HG03060 (cell line): ENCODE results near the gene CABLES1.

ENCODE experiments used
- ATAC-seq: cut with Tn5 transposase; IDR thresholded peaks from one replicate; pipeline ENCODE4 v1.9.1; 2021; ENCODE audit warnings: low read depth, moderate number of reproducible peaks; ENCODE audit not compliant: unreplicated experiment

Gene CABLES1

DNA sequence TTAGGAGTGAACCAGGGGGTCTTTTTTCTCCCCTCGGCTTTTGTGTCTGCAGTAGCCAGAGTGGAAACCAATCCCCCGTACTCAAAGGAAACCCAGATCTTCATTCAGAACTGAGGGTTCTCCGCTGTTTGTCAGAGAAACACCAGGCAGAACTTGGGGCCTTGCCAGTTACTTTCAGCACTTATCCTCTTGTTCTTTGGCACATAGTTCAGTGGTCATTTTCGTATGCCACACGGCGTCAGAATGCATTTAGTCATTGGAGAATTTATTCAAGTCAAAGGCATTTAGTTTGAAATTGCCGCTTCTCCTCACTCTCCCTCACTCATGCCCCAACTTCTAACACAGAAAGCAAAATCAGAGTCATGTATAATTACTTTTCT, 102.9 kb downstream of the CABLES1 start:
- no peak for ATAC-seq

GRCh38 chr18:23238651-23239349, 103.5 kb downstream of the CABLES1 start:
- ATAC-seq = no peak

DNA sequence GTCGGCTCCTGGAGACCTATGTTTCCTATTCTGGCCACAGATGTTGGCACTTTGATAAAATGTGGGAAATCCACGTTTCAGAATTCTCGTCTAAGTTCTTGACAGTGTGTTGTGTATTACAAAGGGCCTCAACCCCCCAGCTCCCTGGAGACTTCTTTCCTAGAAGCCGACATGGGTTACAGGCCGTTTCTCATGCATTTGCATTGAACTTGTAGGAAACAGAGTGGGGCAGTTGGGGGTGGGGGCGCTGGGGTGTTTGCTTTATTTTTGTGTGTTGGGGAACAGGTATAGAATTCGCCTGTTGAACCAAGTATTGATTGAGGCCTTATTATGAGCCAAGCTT, 104.0 kb downstream of the CABLES1 start:
- no peak for ATAC-seq

- no peak for ATAC-seq
Measured at GRCh38 chr18:23239885-23240608, 104.8 kb downstream of the CABLES1 start.

DNA sequence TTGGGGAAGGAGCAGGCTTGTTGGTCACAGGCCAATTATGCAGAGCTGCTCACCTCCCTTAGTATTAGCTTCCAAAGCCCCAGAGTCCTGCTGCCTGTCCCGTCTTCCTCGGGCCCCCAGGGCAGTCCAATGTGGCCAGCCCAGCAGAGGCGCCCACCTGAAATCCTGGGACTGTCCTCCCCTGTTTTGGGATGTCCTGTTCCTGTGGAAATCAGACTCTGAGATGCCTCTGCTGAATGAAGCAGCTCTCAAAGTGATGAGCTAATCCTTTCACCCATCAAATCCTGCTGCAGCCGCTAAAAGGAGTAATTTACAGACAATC, 105.3 kb downstream of the CABLES1 start:
- no peak for ATAC-seq

DNA sequence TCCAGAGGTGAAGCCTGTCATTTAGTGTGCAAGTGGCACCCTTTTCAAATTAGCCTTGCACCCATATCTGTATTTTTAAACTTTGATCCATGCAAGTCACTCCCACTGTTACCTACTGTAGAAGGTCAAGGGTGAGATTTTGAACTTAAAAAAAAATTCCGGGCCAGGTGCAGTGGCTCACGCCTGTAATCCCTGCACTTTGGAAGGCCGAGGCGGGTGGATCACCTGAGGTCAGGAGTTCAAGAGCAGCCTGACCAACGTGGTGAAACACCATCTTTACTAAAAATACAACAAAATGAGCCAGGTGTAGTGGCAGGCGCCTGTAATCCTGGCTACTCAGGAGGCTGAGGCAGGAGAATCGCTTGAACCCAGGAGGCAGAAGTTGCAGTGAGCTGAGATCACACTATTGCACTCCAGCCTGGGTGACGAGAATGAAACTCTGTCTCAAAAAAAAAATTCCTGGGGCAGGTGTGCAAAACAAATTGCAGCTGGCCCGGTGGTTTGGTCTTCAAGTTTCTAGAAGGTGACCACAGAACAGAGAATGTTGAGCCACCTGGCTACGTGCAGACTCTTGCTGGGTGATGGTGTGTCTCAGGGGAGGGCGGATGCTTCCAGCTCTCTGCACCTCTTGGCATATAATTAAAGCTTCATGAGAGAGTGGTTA, 106.7 kb downstream of the CABLES1 start:
- peak; percentile 89 for ATAC-seq

- no peak for ATAC-seq
Measured at GRCh38 chr18:23243178-23243577, 107.9 kb downstream of the CABLES1 start.

DNA sequence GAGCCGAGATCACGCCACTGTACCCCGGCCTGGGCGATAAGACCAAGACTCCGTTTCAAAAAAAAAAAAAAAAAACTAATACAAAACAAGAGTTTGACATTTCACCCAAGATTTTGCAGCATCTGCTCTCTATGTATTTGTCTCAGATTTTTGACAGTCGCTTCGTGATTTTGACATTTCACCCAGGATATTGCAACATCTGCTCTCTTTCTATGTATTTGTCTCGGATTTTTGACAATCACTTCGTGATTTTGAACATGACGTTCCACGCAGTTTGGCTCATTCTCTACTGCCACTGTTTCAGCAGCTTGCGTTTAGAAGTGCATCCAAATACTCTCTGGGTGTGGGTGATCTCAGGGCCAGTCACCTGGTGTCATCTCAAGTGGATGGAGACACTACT, 108.5 kb downstream of the CABLES1 start:
- ATAC-seq = no peak

DNA sequence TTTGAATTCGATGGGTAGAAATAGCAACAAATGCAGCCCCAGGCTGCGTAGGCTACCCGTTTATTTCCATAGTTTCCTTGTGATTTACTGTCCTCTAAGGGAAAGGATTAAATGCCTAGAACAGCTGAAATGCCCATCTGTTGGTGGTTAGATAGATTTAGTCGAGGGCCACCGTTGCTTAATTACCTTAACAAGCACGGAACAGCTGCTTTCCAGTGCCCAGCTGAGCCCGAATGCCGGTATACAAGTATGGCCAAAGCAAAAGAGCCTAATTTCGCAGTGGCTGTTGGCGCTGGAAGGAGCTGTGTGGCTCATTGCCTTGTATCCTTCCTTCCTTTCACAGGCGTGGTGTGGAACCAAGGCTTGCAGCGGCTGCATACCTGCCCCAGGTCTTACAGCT, 109.1 kb downstream of the CABLES1 start:
- ATAC-seq = no peak

DNA sequence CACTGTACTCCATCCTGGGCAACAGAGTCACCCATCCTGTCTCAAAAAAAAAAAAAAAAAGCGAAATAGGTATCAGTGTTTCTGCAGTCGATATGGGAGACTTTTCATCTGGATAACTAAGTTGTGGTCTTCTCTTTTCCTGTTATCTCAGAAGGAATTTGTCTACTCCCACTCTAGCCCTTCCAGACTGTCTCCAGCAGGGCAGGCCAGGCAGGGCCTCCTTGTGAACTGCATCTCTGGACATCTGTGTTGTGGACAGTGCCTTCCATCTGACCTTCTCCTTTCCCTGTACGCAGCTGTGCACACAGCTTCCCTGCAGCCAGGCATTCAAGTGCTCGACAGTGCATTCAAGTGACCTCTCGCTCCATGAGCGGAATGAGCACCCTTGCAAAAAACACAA, 110.2 kb downstream of the CABLES1 start:
- no peak for ATAC-seq

DNA sequence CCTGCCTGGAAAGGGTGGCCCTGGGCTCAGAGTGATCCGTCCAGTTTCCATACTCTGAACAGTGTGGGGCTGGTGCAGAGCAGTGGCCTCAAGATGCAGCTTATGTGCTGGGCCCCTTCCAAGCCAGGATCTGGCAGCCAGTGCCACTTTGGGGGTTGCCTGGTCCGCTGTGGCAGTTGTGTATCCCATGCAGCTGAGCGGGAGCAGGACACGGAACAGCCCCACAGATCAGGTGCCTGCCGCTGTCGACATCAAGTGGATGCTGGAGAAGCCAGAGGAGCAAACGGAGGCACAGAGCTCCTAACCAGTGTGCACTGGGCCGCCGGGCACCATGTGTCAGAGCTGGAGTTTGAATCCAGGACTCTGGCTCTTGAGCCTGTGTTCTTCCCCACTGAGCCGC, 112.0 kb downstream of the CABLES1 start:
- no peak for ATAC-seq

DNA sequence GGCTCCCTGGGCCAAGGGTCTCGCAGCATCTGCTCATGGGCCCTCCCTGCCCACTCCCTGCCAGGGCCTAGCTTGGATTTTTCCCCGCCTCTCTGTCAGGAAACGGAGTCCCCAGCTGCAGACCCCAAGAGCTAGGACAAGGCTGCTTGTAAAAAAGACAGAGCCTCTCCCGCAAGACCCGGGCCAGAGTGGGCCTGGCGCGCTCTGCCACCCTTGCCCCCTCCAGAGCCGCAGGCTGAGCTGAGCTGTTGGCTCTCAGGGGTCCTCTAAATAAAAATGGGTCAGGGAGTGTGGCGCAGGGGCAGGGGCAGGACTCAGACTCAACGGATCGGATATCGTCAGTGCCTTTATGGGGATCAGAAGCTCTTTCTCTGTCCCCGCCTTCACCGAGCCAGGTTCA, 112.6 kb downstream of the CABLES1 start:
- ATAC-seq = no peak

DNA sequence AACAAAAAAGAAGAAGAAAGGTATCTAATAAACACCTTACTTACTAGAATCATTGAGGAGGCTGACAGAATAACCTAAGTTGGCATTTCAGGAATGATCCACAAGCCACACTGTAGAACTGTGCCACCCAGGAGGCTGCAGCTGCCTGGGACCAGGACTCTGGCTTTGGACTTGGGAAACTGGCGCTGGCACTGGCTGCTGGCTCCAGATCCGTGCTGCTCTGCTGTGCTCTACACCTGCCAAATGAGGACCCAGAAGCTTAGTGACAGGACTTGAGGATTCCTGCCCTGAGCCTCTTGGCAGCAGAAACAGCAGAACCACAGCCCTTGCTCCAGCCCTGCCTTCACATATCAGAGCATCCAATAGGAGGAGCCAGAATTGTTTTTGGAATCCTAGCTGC, 113.5 kb downstream of the CABLES1 start:
- ATAC-seq = no peak

- no peak for ATAC-seq
Measured at GRCh38 chr18:23249348-23249747, 114.1 kb downstream of the CABLES1 start.

GRCh38 chr18:23250893-23251656, 115.8 kb downstream of the CABLES1 start:
- ATAC-seq = no peak

- no peak for ATAC-seq
Measured at GRCh38 chr18:23253630-23254029, 118.3 kb downstream of the CABLES1 start.

GRCh38 chr18:23257137-23257536, 121.9 kb downstream of the CABLES1 start:
- ATAC-seq = no peak

- no peak for ATAC-seq
Measured at GRCh38 chr18:23257686-23258565, 122.6 kb downstream of the CABLES1 start.

- ATAC-seq = no peak
Measured at GRCh38 chr18:23258566-23259469, 123.5 kb downstream of the CABLES1 start.
